ENCODE results near the gene SH3D19.
"Not testable (repeated sequence)": the region's sequence is repeated elsewhere in the genome, so short reads cannot be mapped to it uniquely, and the experiment has no call there.

Gene SH3D19

GRCh38 chr4:151087467-151087866 is 237.9 kb downstream of the SH3D19 start:
- no peak for DNase-seq

DNA sequence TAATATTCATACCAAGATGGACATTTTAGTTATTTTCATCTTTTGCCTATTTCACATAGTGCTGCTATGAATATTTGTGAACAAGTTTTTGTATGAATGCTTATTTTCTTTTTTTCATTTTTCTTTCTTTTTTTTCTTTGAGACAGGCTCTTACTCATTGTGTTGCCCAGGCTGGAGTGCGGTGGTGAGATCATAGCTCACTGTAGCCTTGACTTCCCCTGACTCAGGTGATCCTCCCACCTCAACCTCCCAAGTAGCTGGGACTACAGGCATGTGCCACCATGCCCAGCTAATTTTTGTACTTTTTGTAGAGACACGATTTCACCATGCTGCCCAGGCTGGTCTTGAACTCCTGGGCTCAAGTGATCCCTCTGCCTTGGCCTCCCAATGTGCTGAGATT is 247.4 kb downstream of the SH3D19 start:
- DNase-seq: not testable (repeated sequence)

DNA sequence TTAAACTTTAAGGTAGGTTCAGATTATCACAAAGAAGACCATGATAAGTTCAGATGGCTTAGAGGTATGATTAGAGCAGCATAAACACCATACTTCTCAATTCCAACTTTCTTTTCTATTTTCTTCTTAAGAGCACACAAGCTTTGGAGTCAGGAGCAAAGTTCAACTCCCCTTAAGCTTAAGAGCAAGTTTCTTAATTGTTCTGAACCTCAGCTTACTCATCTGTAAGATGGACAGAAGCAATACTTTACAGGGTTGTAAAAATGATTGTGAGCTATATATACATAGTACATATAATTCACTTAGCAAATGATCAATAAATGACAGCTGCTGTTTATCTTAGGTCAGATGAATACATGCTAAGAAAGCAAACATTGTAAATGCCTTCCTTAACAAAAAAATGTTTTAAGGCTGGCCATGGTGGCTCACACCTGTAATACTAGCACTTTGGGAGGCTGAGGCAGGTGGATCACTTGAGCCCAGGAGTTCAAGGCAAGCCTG is 250.9 kb downstream of the SH3D19 start:
- DNase-seq: no peak

Data from NCI-H1105 (cell line).